ENCODE data around the gene ZNF224. TPM values are rescaled to one million over a fixed set of nuclear protein-coding genes. Genes with fewer than 3 reads are reported as not detected.

The ZNF224 gene
- total and polyA plus RNA-seq, 2 of the 4 experiments (the other 2 are of a cell fraction): 10.3 to 26.3 TPM

GRCh38 chr19:44111910-44112463 is 17.8 kb downstream of the ZNF224 start:
- Histone ChIP-seq H4K20me1 (ENCODE audit: insufficient read depth, low read length) (no peaks in the 10 kb centered on the region), H3K23ac (ENCODE audit: low read depth, low read length) (peak overlapping the region; percentile 25; the same call in 1 of the 2 replicates), H4K8ac (ENCODE audit: low read depth in 2 of 2, low read length in 2 of 2) (peak overlapping the region in 1 of 2 experiments; percentile 65; a peak in 1 of 4 replicates), H2BK15ac (ENCODE audit: low read depth, low read length) (no peak overlapping the region), H3K56ac (ENCODE audit: extremely low read depth, insufficient read depth, low read length) (no peak overlapping the region), H3K4ac (ENCODE audit: low read depth, low read length) (no peak overlapping the region), H3K27me3 (ENCODE audit: control insufficient read depth, insufficient read depth, low read length) (no peaks in the 10 kb centered on the region), H2BK120ac (ENCODE audit: low read depth, low read length) (no peak overlapping the region), H3K27ac (ENCODE audit: insufficient read depth, low read length) (no peak overlapping the region), H4K5ac (ENCODE audit: low read depth, low read length) (no peak overlapping the region), H4K91ac (ENCODE audit: insufficient read depth, low read depth, low read length) (no peak overlapping the region), H3K9me1 (ENCODE audit: insufficient read depth, low read length) (no peaks in the 10 kb centered on the region), H2AK9ac (replicated peaks; ENCODE audit: low read depth, low read length, poor library complexity) (no peak overlapping the region), H3K36me3 (ENCODE audit: control insufficient read depth, insufficient read depth, low read length) (peaks cover 17% of the 10 kb centered on the region), H3K9me3 (ENCODE audit: control insufficient read depth, insufficient read depth, low read length) (peaks cover 16% of the 10 kb centered on the region), H3K14ac (replicated peaks; ENCODE audit: low read depth, low read length) (peak overlapping the region; percentile 10; the same call in 1 of the 2 replicates), H3K4me3 (ENCODE audit: insufficient read depth, low read depth, low read length) (peak overlapping the region; percentile 67), H3K9ac (ENCODE audit: low read depth, low read length) (no peak overlapping the region), H2AFZ (replicated peaks; ENCODE audit: low read length, poor library complexity) (peak overlapping the region; percentile 52), H3K4me2 (ENCODE audit: low read depth, low read length) (peak overlapping the region; percentile 62), H2AK5ac (ENCODE audit: low read depth, low read length) (no peak overlapping the region), H3K18ac (ENCODE audit: low read depth, low read length) (no peak overlapping the region), H3K79me1 (ENCODE audit: low read depth in 1 of 2, low read length in 2 of 2) (peaks cover 9 to 28% of the 10 kb centered on the region in 2 experiments; a peak in 3 of 4 replicates), H2BK20ac (ENCODE audit: low read depth, low read length) (no peak overlapping the region), H2BK5ac (ENCODE audit: low read depth, low read length, poor library complexity, severe bottlenecking) (no peak overlapping the region), H3K4me1 (ENCODE audit: control insufficient read depth, insufficient read depth, low read length) (no peaks in the 10 kb centered on the region)
- ATAC-seq (ENCODE audit: low read depth) (peak; percentile 40), DNase-seq (peak; percentile 92)
- intact Hi-C loops (cut with micrococcal nuclease) (loop anchor here (2.0 to 5.0 kb wide), 2 partner anchors 53 to 100 kb away; partner anchors contain the start of genes ZNF226 and ZNF227), dilution Hi-C loops (cut with HindIII; ENCODE audit: low sequenced_read_pairs, unreplicated experiment) (no loop called here), in situ Hi-C loops (cut with MboI; ENCODE audit: low sequenced_read_pairs) (no loop called here)
- CTCF ChIA-PET: interaction anchor here (0.6 kb wide), 1 partner anchor 523 kb away, joined by 7 read pairs; no protein-coding TSS in a partner anchor
- peak; percentile 68; the same call in 1 of the 2 replicates for TF ChIP-seq BHLHE40 (IDR thresholded peaks at IDR 0.05; ENCODE audit: low read depth, low read length)
- TF ChIP-seq CEBPB (IDR thresholded peaks at IDR 0.05; ENCODE audit: low read depth, low read length): peak; percentile 51
- TF ChIP-seq MAFK (IDR thresholded peaks at IDR 0.05; ENCODE audit: low read depth, low read length): no peak
- TF ChIP-seq FOS (IDR thresholded peaks at IDR 0.05; ENCODE audit: low read depth, low read length): no peak
- peak; percentile 75 for TF ChIP-seq POLR2A (IDR thresholded peaks at IDR 0.05; ENCODE audit: low read depth, low read length)
- TF ChIP-seq SMC3 (IDR thresholded peaks at IDR 0.05; ENCODE audit: low read depth, low read length): no peak
- TF ChIP-seq, protein P1, sequence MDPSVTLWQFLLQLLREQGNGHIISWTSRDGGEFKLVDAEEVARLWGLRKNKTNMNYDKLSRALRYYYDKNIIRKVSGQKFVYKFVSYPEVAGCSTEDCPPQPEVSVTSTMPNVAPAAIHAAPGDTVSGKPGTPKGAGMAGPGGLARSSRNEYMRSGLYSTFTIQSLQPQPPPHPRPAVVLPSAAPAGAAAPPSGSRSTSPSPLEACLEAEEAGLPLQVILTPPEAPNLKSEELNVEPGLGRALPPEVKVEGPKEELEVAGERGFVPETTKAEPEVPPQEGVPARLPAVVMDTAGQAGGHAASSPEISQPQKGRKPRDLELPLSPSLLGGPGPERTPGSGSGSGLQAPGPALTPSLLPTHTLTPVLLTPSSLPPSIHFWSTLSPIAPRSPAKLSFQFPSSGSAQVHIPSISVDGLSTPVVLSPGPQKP (IDR thresholded peaks at IDR 0.05; ENCODE audit: borderline replicate concordance, low read depth, low read length): no peak
- TF ChIP-seq, protein P2, sequence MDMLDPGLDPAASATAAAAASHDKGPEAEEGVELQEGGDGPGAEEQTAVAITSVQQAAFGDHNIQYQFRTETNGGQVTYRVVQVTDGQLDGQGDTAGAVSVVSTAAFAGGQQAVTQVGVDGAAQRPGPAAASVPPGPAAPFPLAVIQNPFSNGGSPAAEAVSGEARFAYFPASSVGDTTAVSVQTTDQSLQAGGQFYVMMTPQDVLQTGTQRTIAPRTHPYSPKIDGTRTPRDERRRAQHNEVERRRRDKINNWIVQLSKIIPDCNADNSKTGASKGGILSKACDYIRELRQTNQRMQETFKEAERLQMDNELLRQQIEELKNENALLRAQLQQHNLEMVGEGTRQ (IDR thresholded peaks at IDR 0.05; ENCODE audit: low read depth, low read length): peak; percentile 76
- no peak for TF ChIP-seq CHD1 (IDR thresholded peaks at IDR 0.05; ENCODE audit: low read depth, low read length)
- TF ChIP-seq MAZ (IDR thresholded peaks at IDR 0.05; ENCODE audit: borderline replicate concordance, low read depth, low read length): no peak
- no peak for TF ChIP-seq RCOR1 (IDR thresholded peaks at IDR 0.05; ENCODE audit: insufficient replicate concordance, low read length)
- peak; percentile 43; the same call in 1 of the 2 replicates for TF ChIP-seq MXI1 (IDR thresholded peaks at IDR 0.05; ENCODE audit: borderline replicate concordance, low read depth, low read length)
- no peak for TF ChIP-seq RFX5 (IDR thresholded peaks at IDR 0.05; ENCODE audit: low read depth, low read length)
- TF ChIP-seq NFE2L2 (IDR thresholded peaks at IDR 0.05; ENCODE audit: low read depth, low read length): no peak
- no peak for TF ChIP-seq CTCF (conservative IDR thresholded peaks at IDR 0.05; ENCODE audit: low read depth, low read length)
- TF ChIP-seq RAD21 (IDR thresholded peaks at IDR 0.05; ENCODE audit: low read length): no peak
- BruUV-seq (replicated peaks): no TSS peak
- no CpG with 5 or more reads among the region's 17 CpGs for WGBS, 2 experiments (ENCODE audit: extremely low coverage in 2 of 2, insufficient read length in 1 of 2)
- POLR2A ChIA-PET (ENCODE audit: unreplicated experiment): no interaction called here

Measured in IMR-90 (cell line).